A673 (cell line): ENCODE measurements around the gene MAN2A2. TPM values are rescaled to one million over a fixed set of nuclear protein-coding genes. Genes with fewer than 3 reads are reported as not detected.

Experiments used
- BruUV-seq: library from RNA; stranded (reverse); fragments of 400-500 nt; replicated peaks from 2 replicates; lab custom pipeline; 2021; lab: Mats Ljungman, UMichigan
- CTCF ChIA-PET: fragments of 300-600 bp; sonication (Branson Sonifier 250); formaldehyde crosslinking; loops from one replicate; lab custom pipeline; 2022; ENCODE audit warnings: antibody characterized with exemption; lab: Charles Lee
- POLR2A ChIA-PET: fragments of 300-600 bp; sonication (Branson Sonifier 250); formaldehyde crosslinking; loops from one replicate; lab custom pipeline; 2022; ENCODE audit warnings: antibody characterized with exemption; ENCODE audit not compliant: low non-redundant PET; lab: Charles Lee
- DNase-seq: peaks from one replicate; pipeline ENCODE4 v3.0.0-alpha.2; 2015; ENCODE audit warnings: low spot score
- H3K27ac ChIP-seq: fragments of 200-600 bp; sonication (generic); 2 replicates; pipeline ENCODE4 v1.5.1; 2016; ENCODE audit warnings: mixed run types, low read depth, mild to moderate bottlenecking, mixed read lengths, antibody characterized with exemption, low read length; ENCODE audit not compliant: poor library complexity, severe bottlenecking
- H3K27me3 ChIP-seq: fragments of 200-600 bp; sonication (generic); replicated peaks from 2 replicates; pipeline ENCODE4 v1.6.1; 2017; ENCODE audit warnings: mixed run types, low read depth, mild to moderate bottlenecking, mixed read lengths, antibody characterized with exemption, low read length; ENCODE audit not compliant: insufficient read depth, poor library complexity
- H3K36me3 ChIP-seq: fragments of 200-600 bp; sonication (generic); 2 replicates; pipeline ENCODE4 v1.6.1; 2016; ENCODE audit warnings: mixed run types, mild to moderate bottlenecking, mixed read lengths, antibody characterized with exemption, low read length; ENCODE audit not compliant: insufficient read depth, poor library complexity, severe bottlenecking
- H3K4me1 ChIP-seq: fragments of 200-600 bp; sonication (generic); 2 replicates; pipeline ENCODE4 v1.6.1; 2017; ENCODE audit warnings: mixed run types, mild to moderate bottlenecking, mixed read lengths, antibody characterized with exemption, low read length; ENCODE audit not compliant: insufficient read depth, poor library complexity, severe bottlenecking
- H3K4me3 ChIP-seq: fragments of 200-600 bp; sonication (generic); 2 replicates; pipeline ENCODE4 v1.5.1; 2016; ENCODE audit warnings: low read depth, mixed run types, mild to moderate bottlenecking, mixed read lengths, low read length; ENCODE audit not compliant: poor library complexity, severe bottlenecking
- H3K9me3 ChIP-seq: fragments of 200-600 bp; sonication (generic); 2 replicates; pipeline ENCODE4 v1.6.1; 2016; ENCODE audit warnings: mixed run types, low read depth, mild to moderate bottlenecking, mixed read lengths, antibody characterized with exemption, low read length; ENCODE audit not compliant: poor library complexity, severe bottlenecking
- CTCF ChIP-seq: fragments of 300-800, 200-600 bp; sonication (generic); conservative IDR thresholded peaks from 2 replicates; pipeline ENCODE4 v1.5.1; 2017; ENCODE audit warnings: low read depth, mild to moderate bottlenecking, antibody characterized with exemption, low read length, moderate library complexity, mixed read lengths
- EZH2 ChIP-seq: fragments of 200-600 bp; sonication (generic); IDR thresholded peaks from 2 replicates; pipeline ENCODE4 v1.6.1; 2017; ENCODE audit warnings: borderline replicate concordance, low read depth, mild to moderate bottlenecking, mixed read lengths, antibody characterized with exemption, low read length; ENCODE audit not compliant: poor library complexity, severe bottlenecking
- intact Hi-C: fragments of 100-400 bp; cut with micrococcal nuclease; formaldehyde crosslinking; loops from one replicate; pipeline ENCODE4 v1.10.0; 2022; ENCODE audit not compliant: unreplicated experiment
- total RNA-seq: library from RNA; stranded (reverse); gene quantifications from 2 replicates; pipeline ENCODE4 v1.2.3, GENCODE V29; 2021

MAN2A2 gene
- total RNA-seq, 1 experiment from 2014 or later: 75.7 TPM

GRCh38 chr15:90938261-90938660, 35.2 kb downstream of the MAN2A2 start:
- CTCF ChIA-PET: no interaction called here

GRCh38 chr15:90939756-90940155, 36.7 kb downstream of the MAN2A2 start:
- H3K9me3 ChIP-seq: no peaks in the 10 kb centered on the region
- no peaks in the 10 kb centered on the region for H3K27me3 ChIP-seq
- intact Hi-C loops: loop anchor here (10.0 kb wide), 1 partner anchor 795 kb away; no protein-coding TSS in a partner anchor
- ChIA-PET POLR2A (interaction anchor here (0.6 kb wide), 1 partner anchor 15 kb away, joined by 3 read pairs; the partner anchor contains the start of gene RCCD1), CTCF (no interaction called here)
- TF ChIP-seq CTCF: no peak
- TF ChIP-seq EZH2: no peak
- BruUV-seq: no TSS peak
- no peak overlapping the region for H3K4me3 ChIP-seq
- peaks cover 54% of the 10 kb centered on the region for H3K36me3 ChIP-seq
- H3K27ac ChIP-seq: no peak overlapping the region
- no peak for DNase-seq
- peaks cover 11% of the 10 kb centered on the region for H3K4me1 ChIP-seq

More at GRCh38 chr15:90938261-90938660, 35.2 kb downstream of the MAN2A2 start:
- Histone ChIP-seq H3K27me3 (no peaks in the 10 kb centered on the region), H3K4me1 (peaks cover 16% of the 10 kb centered on the region), H3K9me3 (no peaks in the 10 kb centered on the region), H3K36me3 (peaks cover 39% of the 10 kb centered on the region), H3K27ac (no peak overlapping the region), H3K4me3 (no peak overlapping the region)
- POLR2A ChIA-PET: no interaction called here
- intact Hi-C loops: loop anchor here (10.0 kb wide), 1 partner anchor 793 kb away; no protein-coding TSS in a partner anchor
- no peak for DNase-seq
- BruUV-seq: TSS peak; percentile 6
- TF ChIP-seq EZH2: no peak

- no peaks in the 10 kb centered on the region for H3K27me3 ChIP-seq
- BruUV-seq: no TSS peak
- H3K27ac ChIP-seq: no peak overlapping the region
- CTCF ChIA-PET: no interaction called here
- peaks cover 7% of the 10 kb centered on the region for H3K4me1 ChIP-seq
- TF ChIP-seq EZH2 (no peak), CTCF (no peak)
- POLR2A ChIA-PET: no interaction called here
- no peak for DNase-seq
- peaks cover 58% of the 10 kb centered on the region for H3K36me3 ChIP-seq
- intact Hi-C loops: no loop called here
- H3K9me3 ChIP-seq: no peaks in the 10 kb centered on the region
- no peak overlapping the region for H3K4me3 ChIP-seq
These were observed 37.9 kb downstream of the MAN2A2 start for GRCh38 chr15:90941038-90941437.
